Stimulated activated CD8-positive, alpha-beta memory T cell treated with anti-CD3 and anti-CD28 coated beads, Interleukin-15, amount 100 ng/mL, for 48 hours (primary cell): ENCODE measurements around the gene CHRNA10.

ENCODE experiments used
- DNase-seq, 2 donors: peaks; one replicate each; pipeline ENCODE4 v3.0.0-alpha.2; 2020; ENCODE audit warnings: low read depth in 2 of 2

The CHRNA10 gene, protein sequence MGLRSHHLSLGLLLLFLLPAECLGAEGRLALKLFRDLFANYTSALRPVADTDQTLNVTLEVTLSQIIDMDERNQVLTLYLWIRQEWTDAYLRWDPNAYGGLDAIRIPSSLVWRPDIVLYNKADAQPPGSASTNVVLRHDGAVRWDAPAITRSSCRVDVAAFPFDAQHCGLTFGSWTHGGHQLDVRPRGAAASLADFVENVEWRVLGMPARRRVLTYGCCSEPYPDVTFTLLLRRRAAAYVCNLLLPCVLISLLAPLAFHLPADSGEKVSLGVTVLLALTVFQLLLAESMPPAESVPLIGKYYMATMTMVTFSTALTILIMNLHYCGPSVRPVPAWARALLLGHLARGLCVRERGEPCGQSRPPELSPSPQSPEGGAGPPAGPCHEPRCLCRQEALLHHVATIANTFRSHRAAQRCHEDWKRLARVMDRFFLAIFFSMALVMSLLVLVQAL

DNA sequence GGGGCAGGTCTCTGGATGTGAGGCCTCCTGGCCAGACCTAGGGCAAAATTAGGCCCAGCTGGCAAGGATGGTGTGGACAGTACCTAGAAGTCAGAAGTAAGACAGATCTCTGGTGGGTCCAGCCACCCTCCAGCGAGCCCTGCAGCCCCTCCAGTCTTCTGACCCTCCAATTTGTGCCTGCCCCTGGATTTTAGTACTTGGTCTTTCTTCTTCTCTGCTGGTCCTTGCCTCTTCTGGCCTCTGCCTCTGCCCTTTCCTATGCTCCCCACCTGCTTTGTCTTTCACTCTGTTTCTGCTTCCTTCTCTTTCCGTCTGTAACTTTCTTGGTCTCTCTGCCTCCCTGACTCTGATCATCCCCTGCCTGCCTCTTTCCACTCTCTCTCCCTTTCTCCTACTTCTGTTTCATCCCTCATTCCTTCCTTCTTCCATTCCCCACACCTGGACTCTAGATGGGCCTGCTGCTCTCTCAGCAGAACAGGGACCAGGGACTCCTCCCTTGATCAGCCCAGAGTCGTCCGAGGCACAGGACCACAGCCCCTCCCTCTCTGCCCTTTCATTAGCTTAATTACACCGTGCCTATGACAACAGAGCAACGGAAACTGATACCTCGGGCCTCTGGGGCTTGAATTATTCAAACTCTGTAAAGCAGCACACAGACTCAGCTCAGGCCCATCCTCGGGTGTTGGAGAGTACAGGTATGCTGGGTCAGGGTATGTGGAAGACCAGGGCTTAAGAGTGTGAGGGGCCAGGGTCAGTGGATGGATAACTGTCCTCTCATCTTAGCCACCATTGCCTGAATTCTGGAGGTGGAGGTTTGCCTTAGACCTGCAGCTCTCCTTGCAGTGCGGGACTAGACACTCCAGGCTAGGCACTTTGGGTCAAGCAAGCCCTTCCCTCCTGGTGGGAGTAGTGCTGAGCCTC is at the start of gene CHRNA10:
Gene CHRNA10, minus strand, starts transcription at position 51 of the 921 bp plus-strand sequence. CDS start 72 bp downstream, outside the sequence.
- DNase-seq: no peak

DNA sequence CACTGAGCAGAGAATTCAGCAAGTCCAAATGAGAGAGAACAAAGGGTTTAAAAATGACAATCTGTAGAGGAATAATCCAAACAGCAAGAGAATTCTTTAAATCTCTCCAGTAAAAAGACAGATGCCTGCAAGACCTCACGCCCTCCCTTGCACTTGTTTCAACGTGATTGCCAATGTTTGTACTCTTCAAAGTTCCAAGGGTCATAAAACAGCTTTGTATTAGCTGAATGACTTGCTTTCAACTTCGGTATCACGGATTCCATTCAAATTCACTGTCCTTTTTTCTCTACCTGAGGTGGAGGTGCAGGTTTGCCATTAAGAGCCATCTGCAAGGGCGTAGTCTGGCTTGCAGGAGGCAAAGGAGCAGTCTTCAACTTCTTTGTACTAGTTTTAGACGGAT is 41.1 kb upstream of the CHRNA10 start:
- no peak for DNase-seq

DNA sequence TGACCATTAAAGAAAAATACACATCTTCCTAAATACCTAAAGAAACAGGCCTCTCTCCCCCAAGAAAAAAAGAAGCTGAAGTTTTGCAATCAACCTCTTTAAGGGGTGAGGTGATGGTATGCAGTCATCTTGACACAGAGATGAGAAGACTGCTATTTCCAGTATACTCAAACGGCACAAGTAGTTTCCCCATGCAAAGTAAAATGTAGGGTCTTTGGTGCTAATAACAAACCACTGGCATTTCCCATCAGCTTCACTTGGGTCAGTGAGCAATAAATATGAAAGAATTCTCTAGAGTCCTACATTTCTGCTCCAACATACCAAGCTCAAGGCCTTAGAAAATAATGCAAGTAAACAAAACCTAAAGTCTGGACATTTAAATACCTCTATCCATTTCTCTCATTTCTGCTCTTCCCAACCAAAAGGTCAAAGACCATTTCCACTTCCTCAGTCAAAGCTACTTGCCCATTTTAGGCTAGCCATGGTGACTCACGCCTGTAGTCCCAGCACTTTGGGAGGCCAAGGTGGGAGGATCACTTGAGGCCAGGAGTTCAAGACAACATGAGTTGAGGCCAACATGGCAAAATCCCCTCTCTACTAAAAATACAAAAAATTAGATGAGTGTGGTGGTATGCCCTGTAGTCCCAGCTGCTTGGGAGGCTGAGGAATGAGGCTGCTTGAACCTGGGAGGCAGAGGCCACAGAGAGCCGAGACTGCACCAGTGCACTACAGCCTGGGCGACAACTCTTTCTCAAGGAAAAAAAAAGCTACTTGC is 39.5 kb upstream of the CHRNA10 start:
- DNase-seq: no peak

DNA sequence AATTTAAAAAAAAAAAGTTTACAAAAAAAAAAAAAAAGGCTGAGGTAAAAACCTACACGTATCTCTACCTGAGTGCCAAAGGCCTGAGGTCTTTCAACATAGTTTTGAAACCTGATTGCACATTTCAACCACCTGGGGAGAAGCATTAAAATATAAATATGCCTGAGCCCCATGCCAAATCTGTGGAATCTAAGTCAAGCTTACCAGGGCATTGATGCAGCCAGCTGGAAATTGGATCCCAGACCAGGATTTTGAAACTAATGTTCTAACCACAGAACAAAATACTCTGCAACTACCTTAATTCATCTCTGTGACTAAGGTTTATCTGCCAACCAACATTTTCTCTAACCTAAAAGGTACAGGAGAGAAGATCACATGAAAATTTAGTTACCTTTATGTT is 38.8 kb upstream of the CHRNA10 start:
- no peak for DNase-seq

DNA sequence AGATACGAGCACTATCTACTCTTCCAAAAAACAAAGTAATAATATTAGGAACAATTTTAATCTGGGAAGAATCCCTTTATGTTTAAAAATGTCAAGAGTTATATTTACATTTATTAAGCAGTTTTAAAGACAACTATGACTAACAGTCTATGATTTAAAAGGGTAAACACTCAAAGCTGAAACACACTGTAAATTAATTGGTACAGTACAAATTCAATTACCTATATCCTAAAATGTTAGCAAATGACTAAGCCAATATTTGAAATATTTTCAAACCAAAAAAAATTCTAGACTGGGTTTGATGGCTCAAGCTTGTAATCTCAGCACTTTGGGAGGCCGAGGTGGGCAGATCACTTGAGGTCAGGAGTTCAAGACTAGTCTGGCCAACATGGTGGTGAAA is 36.0 kb upstream of the CHRNA10 start:
- DNase-seq: no peak

DNA sequence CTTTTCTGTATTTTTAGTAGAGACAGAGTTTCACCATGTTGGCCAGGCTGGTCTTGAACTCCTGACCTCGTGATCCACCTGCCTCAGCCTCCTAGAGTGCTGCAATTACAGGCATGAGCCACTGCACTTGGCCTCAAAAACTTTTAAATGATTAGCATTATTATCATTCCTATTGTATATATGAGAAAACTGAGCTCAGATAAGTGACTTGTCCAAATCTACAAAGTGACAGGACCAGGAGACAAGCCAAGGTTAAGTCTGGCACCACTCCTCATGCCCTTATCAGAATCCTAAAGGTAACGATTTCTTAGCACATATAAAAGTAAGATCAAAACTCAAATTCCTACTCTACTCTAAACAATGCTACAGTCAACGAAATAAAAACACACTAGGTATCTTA is 32.2 kb upstream of the CHRNA10 start:
- DNase-seq: no peak

DNA sequence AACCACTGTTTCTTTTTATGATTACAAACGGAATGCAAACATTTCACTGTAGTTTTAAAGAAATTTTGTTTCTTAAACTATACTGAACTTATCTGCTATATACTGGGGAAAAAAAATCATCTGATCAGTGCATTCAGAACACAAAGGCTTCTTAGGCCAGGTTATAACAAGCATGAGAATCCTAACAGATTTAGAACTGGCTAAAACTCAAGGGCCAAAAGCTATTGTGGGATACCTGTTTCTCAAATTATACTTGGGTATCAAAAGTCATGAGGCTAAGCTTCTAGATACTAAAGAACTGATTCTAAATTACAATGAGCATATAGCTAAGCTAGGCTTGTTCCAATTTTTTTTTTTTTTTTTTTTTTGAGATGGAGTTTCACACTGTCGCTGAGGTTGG is 29.7 kb upstream of the CHRNA10 start:
- no peak for DNase-seq

DNA sequence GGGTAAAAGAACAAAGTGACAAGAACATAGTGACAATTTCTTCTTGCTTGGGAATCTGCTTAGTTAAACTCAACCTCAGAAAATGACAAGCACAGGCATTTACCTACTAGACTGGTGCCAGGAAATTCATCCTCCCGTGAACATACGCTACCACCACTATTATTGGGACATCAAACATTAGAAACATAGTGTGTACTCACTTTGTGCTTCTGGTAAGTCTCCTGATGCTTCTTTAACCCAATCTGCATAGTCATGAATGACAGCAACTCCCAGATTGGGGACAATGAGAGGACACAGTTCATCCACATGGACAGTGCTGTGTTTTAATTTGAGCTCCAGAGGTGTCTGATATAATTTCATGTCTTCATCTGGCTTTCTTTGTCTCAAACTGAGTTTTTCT is 29.2 kb upstream of the CHRNA10 start:
- no peak for DNase-seq

DNA sequence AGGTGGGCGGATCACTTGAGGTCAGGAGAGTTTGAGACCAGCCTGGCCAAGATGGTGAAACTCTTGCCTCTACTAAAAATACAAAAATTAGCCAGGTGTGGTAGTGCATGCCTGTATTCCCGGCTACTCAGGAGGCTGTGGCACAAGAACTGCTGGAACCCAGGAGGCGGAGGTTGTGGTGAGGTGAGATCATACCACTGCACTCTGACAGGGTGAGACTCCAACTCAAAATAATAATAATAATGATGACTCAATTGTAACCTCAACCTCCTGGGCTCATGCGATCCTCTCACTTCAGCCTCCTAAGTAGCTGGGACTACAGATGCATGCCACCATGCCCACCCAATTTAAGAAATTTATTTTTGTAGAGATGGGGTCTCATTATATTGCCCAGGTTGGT is 15.6 kb upstream of the CHRNA10 start:
- DNase-seq: no peak

DNA sequence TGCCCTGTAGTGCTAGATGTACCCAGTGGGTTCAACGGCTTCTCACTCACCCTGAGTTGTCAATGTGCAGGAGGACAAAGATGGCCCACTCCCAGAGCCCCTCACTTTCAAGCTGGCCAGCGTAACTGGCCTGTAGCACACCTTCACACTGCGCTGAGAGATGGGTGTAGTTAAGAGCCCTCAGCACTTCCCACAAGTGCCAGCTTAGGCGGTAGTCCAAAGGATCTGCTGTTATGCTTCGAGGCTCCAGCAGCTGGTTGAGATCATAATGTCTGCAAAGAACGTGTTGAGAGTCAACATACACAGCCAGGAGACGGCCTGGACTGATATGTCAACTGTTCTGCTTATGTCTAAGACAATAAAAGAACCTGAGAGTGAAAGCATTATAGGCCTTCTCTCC is 14.7 kb upstream of the CHRNA10 start:
- DNase-seq: no peak

DNA sequence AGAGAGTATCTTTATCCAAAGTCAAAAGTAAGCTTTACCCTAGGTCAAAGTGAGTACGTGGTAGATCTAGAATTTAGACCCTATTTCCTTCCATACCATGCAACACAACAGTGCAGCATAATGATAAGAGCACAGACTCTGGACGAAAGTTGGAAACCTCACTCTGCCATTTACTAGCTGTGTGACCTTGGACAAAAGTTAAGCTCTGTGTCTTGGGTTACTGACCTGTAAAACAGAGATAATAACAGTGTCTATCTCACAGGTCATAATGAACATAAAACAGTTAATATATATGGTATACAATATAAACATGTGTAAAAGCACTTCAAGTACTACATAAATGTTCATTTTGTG is 13.6 kb upstream of the CHRNA10 start:
- no peak for DNase-seq

DNA sequence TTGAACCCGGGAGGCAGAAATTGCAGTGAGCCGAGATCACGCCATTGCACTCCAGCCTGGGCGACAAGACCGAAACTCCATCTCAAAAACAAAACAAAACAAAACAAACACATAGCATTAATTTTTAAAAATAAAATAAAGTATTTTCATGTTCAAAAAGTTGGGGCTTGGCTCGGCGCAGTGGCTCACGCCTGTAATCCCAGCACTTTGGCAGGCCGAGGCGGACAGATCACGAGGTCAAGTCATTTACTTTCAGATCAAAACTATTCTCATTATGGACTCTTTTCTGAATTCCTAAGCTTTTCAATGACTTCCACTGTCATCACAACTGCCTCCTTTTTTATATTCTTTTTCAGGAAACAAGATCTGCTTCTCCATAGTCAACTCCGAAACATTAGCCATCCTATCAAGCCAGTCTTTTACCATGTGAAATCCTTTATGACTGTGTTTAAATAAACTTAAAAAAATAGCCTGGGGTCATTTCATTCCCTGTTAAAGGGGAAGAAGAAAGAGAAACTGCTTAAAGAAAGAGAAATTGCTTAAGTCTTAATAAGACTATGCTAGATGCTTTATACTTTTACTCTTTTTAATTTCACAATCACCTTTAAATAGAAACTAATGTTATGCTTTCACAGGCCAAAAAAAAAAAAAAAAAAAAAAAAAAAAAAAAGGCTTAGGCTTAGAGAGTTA is 13.1 kb upstream of the CHRNA10 start:
- no peak for DNase-seq

DNA sequence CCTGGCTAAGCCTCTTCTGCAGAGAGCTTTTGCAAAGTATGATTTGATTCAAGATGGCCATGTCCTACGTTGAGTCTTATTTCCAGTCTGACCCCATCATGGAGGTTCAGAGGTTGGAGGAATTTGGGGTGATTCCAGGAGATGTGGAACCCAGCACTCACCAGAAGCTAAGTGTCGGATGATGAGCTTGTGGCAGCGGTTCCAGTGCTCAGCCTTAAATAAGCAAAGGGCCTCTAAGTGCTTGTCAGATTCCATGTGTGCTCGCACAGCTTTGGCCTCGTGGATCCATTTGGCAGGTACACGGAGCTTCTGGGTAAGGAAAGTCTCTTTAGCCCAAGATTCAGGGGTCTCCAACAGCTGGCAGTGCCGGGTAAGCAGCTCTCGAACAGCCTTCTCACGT is 11.9 kb upstream of the CHRNA10 start:
- DNase-seq: no peak

DNA sequence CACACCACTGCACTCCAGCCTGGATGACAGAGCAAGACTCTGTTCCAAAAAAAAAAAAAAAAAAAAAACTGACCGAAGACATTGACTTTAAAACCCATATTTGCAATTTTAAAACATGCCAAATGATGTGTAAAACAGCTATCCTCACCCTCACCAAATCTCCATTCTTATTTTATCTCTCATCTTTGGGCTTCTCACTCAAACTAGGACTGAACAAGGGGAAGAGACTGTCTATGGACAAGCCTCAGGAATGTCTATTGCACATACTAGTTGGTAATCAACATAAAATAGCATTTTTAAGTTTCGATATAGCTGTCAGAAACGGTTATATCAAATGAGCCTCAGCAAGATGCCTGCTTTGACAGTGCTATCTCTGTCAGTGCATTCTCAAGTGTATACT is 7.9 kb upstream of the CHRNA10 start:
- DNase-seq: no peak

DNA sequence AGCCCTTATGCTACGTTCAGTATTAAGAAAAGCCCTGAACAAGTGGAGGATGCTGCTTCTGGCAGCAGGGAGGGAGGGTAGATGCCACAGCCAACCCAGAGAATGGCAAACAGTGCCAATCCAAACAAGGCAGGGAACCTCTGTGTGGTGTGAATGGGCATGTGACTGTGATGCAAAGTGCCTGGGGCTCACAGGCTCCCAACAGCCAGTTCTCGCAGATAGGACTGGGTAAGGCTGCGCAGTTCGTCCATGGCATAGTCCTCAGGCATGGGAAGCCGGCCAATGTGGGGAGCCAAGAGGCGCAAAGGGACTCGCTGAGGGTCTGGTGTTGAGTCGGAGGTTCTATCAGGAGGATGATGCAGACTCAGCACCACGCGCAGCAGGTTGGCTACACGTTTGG is 4.8 kb upstream of the CHRNA10 start:
- DNase-seq: no peak

DNA sequence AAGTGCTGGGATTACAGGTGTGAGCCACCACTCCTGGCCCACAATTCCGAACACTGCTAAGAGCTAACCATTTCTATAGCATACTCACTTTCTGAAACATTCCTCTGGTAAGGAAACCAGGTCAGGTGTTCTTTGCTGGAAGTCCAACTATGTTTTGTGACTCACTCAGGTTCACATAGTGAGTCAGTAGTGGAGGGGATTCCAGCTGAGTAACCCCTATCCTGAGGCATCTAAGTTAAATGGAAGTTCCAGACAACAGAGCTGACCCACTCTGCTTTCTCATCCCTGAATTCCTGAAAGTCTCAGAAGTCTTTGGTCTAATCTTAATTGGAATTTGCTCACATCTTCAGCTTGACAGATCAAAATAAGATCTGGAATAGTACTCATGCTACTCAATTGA is 3.0 kb upstream of the CHRNA10 start:
- DNase-seq: no peak

DNA sequence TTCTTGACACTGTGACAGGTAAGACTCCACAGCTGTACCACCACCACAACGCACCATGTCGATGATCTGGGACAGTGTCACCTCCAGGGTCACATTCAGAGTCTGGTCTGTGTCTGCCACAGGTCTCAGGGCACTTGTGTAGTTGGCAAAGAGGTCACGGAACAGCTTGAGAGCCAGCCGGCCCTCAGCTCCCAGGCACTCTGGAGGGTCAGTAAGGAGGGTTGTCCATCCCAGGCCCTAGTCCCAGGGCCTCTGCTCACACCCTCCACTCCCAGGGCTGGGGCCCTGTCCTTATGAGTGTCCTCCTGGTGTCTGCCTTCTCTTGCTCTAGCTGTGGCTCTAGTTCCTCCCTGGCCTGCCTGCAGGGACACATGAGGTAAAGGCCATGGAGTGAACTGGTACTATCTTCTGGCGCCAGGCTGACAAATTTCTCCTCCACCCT is 1.4 kb downstream of the CHRNA10 start:
- no peak for DNase-seq

DNA sequence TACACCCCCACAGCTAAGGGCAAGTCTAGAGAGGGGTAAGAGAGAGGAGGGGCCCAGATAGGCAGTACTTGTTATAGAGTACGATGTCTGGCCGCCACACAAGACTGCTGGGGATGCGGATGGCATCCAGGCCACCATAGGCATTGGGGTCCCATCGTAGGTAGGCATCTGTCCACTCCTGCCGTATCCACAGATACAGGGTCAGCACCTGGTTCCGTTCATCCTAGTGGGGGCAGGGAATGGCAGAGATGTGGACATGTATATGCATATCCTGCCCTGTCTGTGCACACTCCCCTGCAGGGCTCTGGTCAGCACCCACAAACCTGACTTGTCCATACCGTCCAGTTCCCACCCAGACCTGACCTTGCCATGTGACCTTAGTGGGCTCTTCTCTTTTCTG is 2.1 kb downstream of the CHRNA10 start:
- DNase-seq: no peak

DNA sequence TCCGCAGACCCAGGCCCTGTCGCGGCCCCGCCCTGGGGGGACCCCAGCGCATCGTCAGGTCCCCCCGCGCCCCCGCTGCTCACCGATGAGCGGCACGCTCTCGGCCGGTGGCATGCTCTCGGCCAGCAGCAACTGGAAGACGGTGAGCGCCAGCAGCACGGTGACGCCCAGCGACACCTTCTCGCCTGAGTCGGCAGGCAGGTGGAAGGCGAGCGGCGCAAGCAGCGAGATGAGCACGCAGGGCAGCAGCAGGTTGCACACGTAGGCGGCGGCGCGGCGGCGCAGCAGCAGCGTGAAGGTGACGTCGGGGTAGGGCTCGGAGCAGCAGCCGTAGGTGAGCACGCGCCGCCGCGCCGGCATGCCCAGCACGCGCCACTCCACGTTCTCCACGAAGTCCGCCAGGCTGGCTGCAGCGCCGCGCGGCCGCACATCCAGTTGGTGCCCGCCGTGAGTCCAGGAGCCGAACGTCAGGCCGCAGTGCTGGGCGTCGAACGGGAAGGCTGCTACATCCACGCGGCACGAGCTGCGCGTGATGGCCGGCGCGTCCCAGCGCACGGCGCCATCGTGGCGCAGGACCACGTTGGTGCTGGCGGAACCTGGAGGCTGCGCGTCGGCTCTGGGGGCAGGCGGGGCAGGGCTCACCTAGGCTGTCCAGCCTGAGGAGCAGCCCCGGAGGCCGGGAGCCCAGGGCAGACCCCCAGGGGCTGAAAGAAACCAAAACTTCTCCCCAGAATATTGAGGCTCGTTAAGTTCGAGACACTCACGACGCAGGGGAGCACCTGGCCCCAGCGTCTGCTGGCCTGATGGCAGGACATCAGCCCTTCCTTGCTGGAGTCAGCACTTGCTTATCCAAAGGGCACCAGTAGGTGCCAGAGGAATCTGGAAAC is 3.8 kb downstream of the CHRNA10 start:
- DNase-seq: no peak

DNA sequence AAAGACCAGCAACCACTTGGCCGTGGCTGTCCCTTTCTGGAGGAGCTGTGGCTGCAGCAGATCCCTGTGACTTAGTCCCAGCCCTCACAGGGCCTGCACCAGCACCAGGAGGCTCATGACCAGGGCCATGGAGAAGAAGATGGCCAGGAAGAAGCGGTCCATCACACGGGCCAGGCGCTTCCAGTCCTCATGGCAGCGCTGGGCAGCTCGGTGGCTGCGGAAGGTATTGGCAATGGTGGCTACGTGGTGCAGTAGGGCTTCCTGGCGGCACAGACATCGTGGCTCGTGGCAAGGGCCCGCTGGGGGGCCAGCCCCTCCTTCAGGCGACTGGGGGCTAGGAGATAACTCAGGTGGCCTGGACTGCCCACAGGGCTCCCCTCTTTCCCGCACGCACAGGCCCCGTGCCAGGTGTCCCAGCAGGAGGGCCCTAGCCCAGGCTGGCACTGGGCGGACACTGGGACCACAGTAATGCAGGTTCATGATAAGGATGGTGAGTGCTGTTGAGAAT is 5.1 kb downstream of the CHRNA10 start:
- DNase-seq: no peak
